HG02798 (cell line): ENCODE results near the gene ESYT2.
A peak's percentile ranks its signal among the peaks of the same experiment; 100 is the strongest.

Source experiments
- ATAC-seq: cut with Tn5 transposase; IDR thresholded peaks from one replicate; pipeline ENCODE4 v1.9.1; 2021; ENCODE audit warnings: mild to moderate bottlenecking; ENCODE audit not compliant: unreplicated experiment, poor library complexity

ESYT2 gene

GRCh38 chr7:158729646-158730382 is 99.5 kb downstream of the ESYT2 start:
- no peak for ATAC-seq

- ATAC-seq = no peak
These were observed 100.2 kb downstream of the ESYT2 start for GRCh38 chr7:158728911-158729645.

GRCh38 chr7:158727690-158728089 is 101.6 kb downstream of the ESYT2 start:
- ATAC-seq = no peak

- no peak for ATAC-seq
These were observed 103.0 kb downstream of the ESYT2 start for GRCh38 chr7:158726277-158726807.

GRCh38 chr7:158725506-158725800 is 103.9 kb downstream of the ESYT2 start:
- ATAC-seq = no peak

- ATAC-seq = no peak
These were observed 104.4 kb downstream of the ESYT2 start for GRCh38 chr7:158724658-158725505.

- no peak for ATAC-seq
These were observed 105.5 kb downstream of the ESYT2 start for GRCh38 chr7:158723714-158724385.

GRCh38 chr7:158723266-158723665 is 106.0 kb downstream of the ESYT2 start:
- no peak for ATAC-seq

- ATAC-seq = no peak
These were observed 106.6 kb downstream of the ESYT2 start for GRCh38 chr7:158722574-158723237.

- ATAC-seq = no peak
These were observed 109.2 kb downstream of the ESYT2 start for GRCh38 chr7:158720112-158720511.

GRCh38 chr7:158716802-158717201 is 112.5 kb downstream of the ESYT2 start:
- no peak for ATAC-seq

GRCh38 chr7:158710651-158711102 is 118.6 kb downstream of the ESYT2 start:
- ATAC-seq = no peak

GRCh38 chr7:158707610-158708009 is 121.7 kb downstream of the ESYT2 start:
- ATAC-seq = no peak

GRCh38 chr7:158706710-158707590 is 122.4 kb downstream of the ESYT2 start:
- no peak for ATAC-seq

GRCh38 chr7:158706273-158706704 is 123.0 kb downstream of the ESYT2 start:
- no peak for ATAC-seq

- ATAC-seq = no peak
These were observed 124.0 kb downstream of the ESYT2 start for GRCh38 chr7:158705234-158705850.

GRCh38 chr7:158704524-158705233 is 124.6 kb downstream of the ESYT2 start, which contains the start of gene NCAPG2:
Gene NCAPG2, minus strand, starts transcription at chr7:158704804. Its CDS starts 2,905 bp downstream, at chr7:158701899.
- peak; percentile 98 for ATAC-seq
